Liver (tissue), 9 donors: ENCODE data around the gene TMEM91. TPM values are rescaled to one million over a fixed set of nuclear protein-coding genes. Genes with fewer than 3 reads are reported as not detected.

Source experiments
- DNase-seq: peaks from one replicate; pipeline ENCODE4 v3.0.0-alpha.2; 2017; ENCODE audit warnings: low spot score
- H3K27ac ChIP-seq, 2 donors: one replicate each; pipeline ENCODE4 v1.7.0; 2013; ENCODE audit warnings: inconsistent platforms in 2 of 2, low read length in 2 of 2, control low read depth in 1 of 2, low read depth in 1 of 2, mild to moderate bottlenecking in 1 of 2
- H3K27me3 ChIP-seq, 4 donors: one replicate each; pipeline versions ENCODE4 v1.6.1 to v1.7.0; 2013; ENCODE audit warnings: low read length in 3 of 4, inconsistent platforms in 1 of 4, mild to moderate bottlenecking in 1 of 4, moderate library complexity in 1 of 4; ENCODE audit not compliant: control insufficient read depth in 4 of 4, insufficient read depth in 4 of 4
- H3K36me3 ChIP-seq, 4 donors: one replicate each; pipeline versions ENCODE4 v1.6.1 to v1.7.0; 2013; ENCODE audit warnings: low read length in 3 of 4, mild to moderate bottlenecking in 3 of 4, low read depth in 1 of 4, moderate library complexity in 1 of 4; ENCODE audit not compliant: control insufficient read depth in 4 of 4, insufficient read depth in 3 of 4
- H3K4me1 ChIP-seq, 4 donors: one replicate each; pipeline versions ENCODE4 v1.6.1 to v1.7.0; 2013; ENCODE audit warnings: low read length in 3 of 4, mild to moderate bottlenecking in 3 of 4, moderate library complexity in 1 of 4; ENCODE audit not compliant: control insufficient read depth in 4 of 4, insufficient read depth in 4 of 4
- H3K4me3 ChIP-seq, 3 donors: one replicate each; pipeline versions ENCODE4 v1.6.1 to v1.7.0; 2013; ENCODE audit warnings: low read length in 3 of 3, control low read depth in 1 of 3, low read depth in 1 of 3, mild to moderate bottlenecking in 1 of 3
- H3K9ac ChIP-seq, 2 donors: one replicate each; pipeline ENCODE4 v1.7.0; 2013; ENCODE audit warnings: low read length in 2 of 2, mild to moderate bottlenecking in 2 of 2, moderate library complexity in 2 of 2, control low read depth in 1 of 2, low read depth in 1 of 2
- H3K9me3 ChIP-seq, 4 donors: one replicate each; pipeline versions ENCODE4 v1.6.1 to v1.7.0; 2013; ENCODE audit warnings: low read length in 3 of 4; ENCODE audit not compliant: control insufficient read depth in 4 of 4
- EGR1 ChIP-seq, 2 donors: IDR thresholded peaks; 2 replicates each; pipeline ENCODE4 v1.6.1; 2016 to 2018; ENCODE audit warnings: antibody characterized with exemption in 2 of 2, low read depth in 2 of 2
- FOXA1 ChIP-seq: IDR thresholded peaks from 2 replicates; pipeline ENCODE4 v1.6.1; 2016; ENCODE audit warnings: antibody characterized with exemption
- GABPA ChIP-seq, 2 donors: IDR thresholded peaks in 1 of 2; conservative IDR thresholded peaks in 1 of 2; 2 replicates each; pipeline ENCODE4 v1.6.1; 2016; ENCODE audit warnings: antibody characterized with exemption in 2 of 2, mild to moderate bottlenecking in 1 of 2, moderate library complexity in 1 of 2
- HNF4A ChIP-seq, 2 donors: conservative IDR thresholded peaks; 2 replicates each; pipeline ENCODE4 v1.6.1; 2016; ENCODE audit warnings: antibody characterized with exemption in 2 of 2, mild to moderate bottlenecking in 2 of 2
- HNF4G ChIP-seq: IDR thresholded peaks from 2 replicates; pipeline ENCODE4 v1.6.1; 2016; ENCODE audit warnings: antibody characterized with exemption
- JUND ChIP-seq, 2 donors: IDR thresholded peaks; 2 replicates each; pipeline ENCODE4 v1.6.1; 2016; ENCODE audit warnings: antibody characterized with exemption in 2 of 2
- NR2F2 ChIP-seq: IDR thresholded peaks from 2 replicates; pipeline ENCODE4 v1.6.1; 2016; ENCODE audit warnings: antibody characterized with exemption
- RAD21 ChIP-seq, 2 donors: IDR thresholded peaks; 2 replicates each; pipeline ENCODE4 v1.6.1; 2016; ENCODE audit warnings: antibody characterized with exemption in 2 of 2, mild to moderate bottlenecking in 2 of 2
- SP1 ChIP-seq: IDR thresholded peaks from 2 replicates; pipeline ENCODE4 v1.6.1; 2018; ENCODE audit warnings: antibody characterized with exemption, mild to moderate bottlenecking
- TAF1 ChIP-seq: conservative IDR thresholded peaks from 2 replicates; pipeline ENCODE4 v1.6.1; 2016; ENCODE audit warnings: antibody characterized with exemption, mild to moderate bottlenecking
- YY1 ChIP-seq: IDR thresholded peaks from 2 replicates; pipeline ENCODE4 v1.6.1; 2016; ENCODE audit warnings: antibody characterized with exemption, mild to moderate bottlenecking
- WGBS: extraction: QIAGEN DNeasy Blood & Tissue Kit; methylation state at CpG from one replicate; pipeline ENCODE4 v1.1.7; 2013; 5-methylcytosine and 5-hydroxymethylcytosine counted together
- polyA plus RNA-seq, 2 donors: library from polyadenylated mRNA; stranded (reverse) in 1 of 2; unstranded in 1 of 2; fragments of 200-250 nt in 1 of 2; fragments of >200 nt in 1 of 2; fragmentation: Nextera tagmentation in 1 of 2; extraction: Ambion mirVana in 1 of 2; gene quantifications; one replicate each; pipeline versions ENCODE4 v1.2.1 to v1.2.3, GENCODE V29; 2013 to 2015
- total RNA-seq, 2 donors: library from RNA; depleted of rRNA; stranded (reverse); fragments of >200 nt; gene quantifications; one replicate each; pipeline ENCODE4 v1.2.3, GENCODE V29; 2014
- TF ChIP-seq, protein P1 (sequence below): IDR thresholded peaks from 2 replicates; pipeline ENCODE4 v1.6.1; 2016; ENCODE audit warnings: antibody characterized with exemption
- TF ChIP-seq, protein P2 (sequence below): IDR thresholded peaks from 2 replicates; pipeline ENCODE4 v1.6.1; 2016; ENCODE audit warnings: antibody characterized with exemption, mild to moderate bottlenecking
- TF ChIP-seq, protein P3 (sequence below): fragments of 150-350 bp; IDR thresholded peaks from 2 replicates; pipeline ENCODE4 v1.5.1; 2017; ENCODE audit warnings: improper control_type of control experiment, low read depth, low read length; ENCODE audit not compliant: missing input control
- donor health status: healthy.
- donor health status: healthy.
- donor health status: healthy.
- donor health status: healthy.
- donor health status: healthy.

The TMEM91 gene
- total and polyA plus RNA-seq, 4 donors: 1.6 to 4.0 (median 2.9) TPM

DNA sequence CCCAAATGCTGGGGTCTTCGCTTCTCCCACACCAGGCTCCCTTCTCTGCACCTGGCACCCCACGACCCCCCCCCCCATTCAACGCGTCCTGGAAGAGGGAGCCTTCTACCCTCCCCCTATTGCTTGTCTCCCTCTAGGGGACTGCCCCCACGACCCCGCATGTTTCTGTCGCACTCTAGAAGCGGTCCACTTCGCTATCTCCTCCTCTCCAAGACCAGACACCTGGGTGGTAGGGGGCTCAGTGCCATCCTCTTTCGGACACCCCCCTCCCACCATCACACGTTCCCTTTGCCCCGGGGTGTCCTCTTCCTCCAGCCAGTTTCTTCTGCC is 24.1 kb upstream of the TMEM91 start (continued):
- TF ChIP-seq, protein P1, sequence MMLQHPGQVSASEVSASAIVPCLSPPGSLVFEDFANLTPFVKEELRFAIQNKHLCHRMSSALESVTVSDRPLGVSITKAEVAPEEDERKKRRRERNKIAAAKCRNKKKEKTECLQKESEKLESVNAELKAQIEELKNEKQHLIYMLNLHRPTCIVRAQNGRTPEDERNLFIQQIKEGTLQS: no peak
- no peak for TF ChIP-seq SP1

DNA sequence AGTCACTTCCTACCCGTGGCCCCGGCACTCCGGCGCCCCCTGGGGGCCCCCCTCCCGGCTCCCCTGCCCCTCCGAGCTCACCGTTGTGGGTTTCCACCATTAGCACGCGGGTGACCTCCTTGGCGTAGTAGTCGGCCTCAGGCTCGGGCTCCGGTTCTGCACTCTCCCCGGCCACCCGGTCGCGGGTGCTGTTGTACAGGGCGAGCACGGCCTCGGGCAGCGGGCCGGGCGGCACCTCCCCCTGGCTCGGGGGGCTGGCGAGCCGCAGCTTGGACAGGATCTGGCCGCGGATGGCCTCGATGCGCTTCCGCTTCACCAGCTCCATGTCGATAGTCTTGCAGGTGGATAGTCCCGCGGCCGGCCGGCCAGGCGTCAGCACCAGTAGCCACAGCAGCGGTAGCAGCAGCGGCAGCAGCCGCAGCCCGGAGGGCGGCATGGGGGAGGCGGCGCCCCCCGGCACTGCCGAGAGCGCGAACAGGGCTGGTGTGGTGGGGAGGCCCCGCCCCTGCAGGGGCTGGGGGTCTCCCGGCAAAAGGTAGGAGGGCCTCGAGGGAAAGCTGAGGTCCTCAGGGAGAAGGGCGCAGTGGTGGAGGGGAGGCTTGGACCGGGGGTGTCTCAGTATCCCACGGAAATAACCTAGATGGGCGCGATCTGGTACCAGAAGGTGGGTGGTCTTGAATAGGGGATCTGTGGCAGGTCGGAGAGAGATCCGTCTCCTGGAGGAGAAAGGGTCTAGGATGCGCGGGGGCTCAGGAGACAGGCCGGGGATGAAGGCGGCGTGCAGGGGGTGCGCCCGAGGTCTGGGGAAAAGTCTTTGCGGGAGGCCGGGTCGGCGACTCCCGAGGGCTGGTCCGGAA is 23.5 kb upstream of the TMEM91 start:
- no peak for TF ChIP-seq HNF4G
- no peak for TF ChIP-seq GABPA (IDR thresholded peaks at IDR 0.05 in 1 of 2, conservative IDR thresholded peaks at IDR 0.05 in 1 of 2)
- no peak for TF ChIP-seq EGR1 (IDR thresholded peaks at IDR 0.05; ENCODE audit: low read depth in 2 of 2)
- TF ChIP-seq JUND (IDR thresholded peaks at IDR 0.05): no peak
- TF ChIP-seq, protein P2, sequence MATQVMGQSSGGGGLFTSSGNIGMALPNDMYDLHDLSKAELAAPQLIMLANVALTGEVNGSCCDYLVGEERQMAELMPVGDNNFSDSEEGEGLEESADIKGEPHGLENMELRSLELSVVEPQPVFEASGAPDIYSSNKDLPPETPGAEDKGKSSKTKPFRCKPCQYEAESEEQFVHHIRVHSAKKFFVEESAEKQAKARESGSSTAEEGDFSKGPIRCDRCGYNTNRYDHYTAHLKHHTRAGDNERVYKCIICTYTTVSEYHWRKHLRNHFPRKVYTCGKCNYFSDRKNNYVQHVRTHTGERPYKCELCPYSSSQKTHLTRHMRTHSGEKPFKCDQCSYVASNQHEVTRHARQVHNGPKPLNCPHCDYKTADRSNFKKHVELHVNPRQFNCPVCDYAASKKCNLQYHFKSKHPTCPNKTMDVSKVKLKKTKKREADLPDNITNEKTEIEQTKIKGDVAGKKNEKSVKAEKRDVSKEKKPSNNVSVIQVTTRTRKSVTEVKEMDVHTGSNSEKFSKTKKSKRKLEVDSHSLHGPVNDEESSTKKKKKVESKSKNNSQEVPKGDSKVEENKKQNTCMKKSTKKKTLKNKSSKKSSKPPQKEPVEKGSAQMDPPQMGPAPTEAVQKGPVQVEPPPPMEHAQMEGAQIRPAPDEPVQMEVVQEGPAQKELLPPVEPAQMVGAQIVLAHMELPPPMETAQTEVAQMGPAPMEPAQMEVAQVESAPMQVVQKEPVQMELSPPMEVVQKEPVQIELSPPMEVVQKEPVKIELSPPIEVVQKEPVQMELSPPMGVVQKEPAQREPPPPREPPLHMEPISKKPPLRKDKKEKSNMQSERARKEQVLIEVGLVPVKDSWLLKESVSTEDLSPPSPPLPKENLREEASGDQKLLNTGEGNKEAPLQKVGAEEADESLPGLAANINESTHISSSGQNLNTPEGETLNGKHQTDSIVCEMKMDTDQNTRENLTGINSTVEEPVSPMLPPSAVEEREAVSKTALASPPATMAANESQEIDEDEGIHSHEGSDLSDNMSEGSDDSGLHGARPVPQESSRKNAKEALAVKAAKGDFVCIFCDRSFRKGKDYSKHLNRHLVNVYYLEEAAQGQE: no peak
- TF ChIP-seq NR2F2: no peak
- no peak for TF ChIP-seq FOXA1
- TF ChIP-seq, protein P3, sequence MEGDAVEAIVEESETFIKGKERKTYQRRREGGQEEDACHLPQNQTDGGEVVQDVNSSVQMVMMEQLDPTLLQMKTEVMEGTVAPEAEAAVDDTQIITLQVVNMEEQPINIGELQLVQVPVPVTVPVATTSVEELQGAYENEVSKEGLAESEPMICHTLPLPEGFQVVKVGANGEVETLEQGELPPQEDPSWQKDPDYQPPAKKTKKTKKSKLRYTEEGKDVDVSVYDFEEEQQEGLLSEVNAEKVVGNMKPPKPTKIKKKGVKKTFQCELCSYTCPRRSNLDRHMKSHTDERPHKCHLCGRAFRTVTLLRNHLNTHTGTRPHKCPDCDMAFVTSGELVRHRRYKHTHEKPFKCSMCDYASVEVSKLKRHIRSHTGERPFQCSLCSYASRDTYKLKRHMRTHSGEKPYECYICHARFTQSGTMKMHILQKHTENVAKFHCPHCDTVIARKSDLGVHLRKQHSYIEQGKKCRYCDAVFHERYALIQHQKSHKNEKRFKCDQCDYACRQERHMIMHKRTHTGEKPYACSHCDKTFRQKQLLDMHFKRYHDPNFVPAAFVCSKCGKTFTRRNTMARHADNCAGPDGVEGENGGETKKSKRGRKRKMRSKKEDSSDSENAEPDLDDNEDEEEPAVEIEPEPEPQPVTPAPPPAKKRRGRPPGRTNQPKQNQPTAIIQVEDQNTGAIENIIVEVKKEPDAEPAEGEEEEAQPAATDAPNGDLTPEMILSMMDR: no peak
- TF ChIP-seq TAF1: no peak
- TF ChIP-seq RAD21 (IDR thresholded peaks at IDR 0.05): no peak
- TF ChIP-seq HNF4A (conservative IDR thresholded peaks at IDR 0.05): no peak
- no peak for TF ChIP-seq YY1
- no peaks in the 10 kb centered on the region for H3K27me3 ChIP-seq
- no peaks in the 10 kb centered on the region for H3K9me3 ChIP-seq
- peak; percentile 66 for DNase-seq
- 2% methylated on average over 71 of the region's 71 CpGs for WGBS
- H3K4me3 ChIP-seq: peak overlapping the region; percentile 45 to 69 (median 61)
- H3K27ac ChIP-seq: peak overlapping the region; percentile 71 to 73
- peak overlapping the region; percentile 46 to 53 for H3K9ac ChIP-seq
- H3K36me3 ChIP-seq: no peaks in the 10 kb centered on the region
- peaks cover 0 to 39% (median 19%) of the 10 kb centered on the region in 4 donors for H3K4me1 ChIP-seq
